Tibial artery (tissue), 4 donors: Measurements from ENCODE around the gene CKAP2L.

Experiments
- DNase-seq, 2 donors: peaks; one replicate each; pipeline ENCODE4 v3.0.0-alpha.2; 2019
- H3K27ac ChIP-seq, 2 donors: fragments of 200-600 bp; sonication (generic) in 1 of 2; 1 replicate in 1 of 2; 2 replicates in 1 of 2; pipeline ENCODE4 v1.5.1; 2018 to 2019; ENCODE audit warnings: mild to moderate bottlenecking in 1 of 2
- H3K27me3 ChIP-seq, 2 donors: fragments of 200-600 bp; sonication (generic) in 1 of 2; one replicate each; pipeline versions ENCODE4 v1.5.1 to v1.6.0; 2016 to 2019
- H3K36me3 ChIP-seq, 3 donors: fragments of 200-600 bp; sonication (generic) in 2 of 3; one replicate each; pipeline ENCODE4 v1.5.1; 2016 to 2019; ENCODE audit warnings: mild to moderate bottlenecking in 2 of 3
- H3K4me1 ChIP-seq, 4 donors: fragments of 200-600 bp; sonication (generic) in 2 of 4; 1 replicate in 3 of 4; 2 replicates in 1 of 4; pipeline ENCODE4 v1.5.1; 2016 to 2019
- H3K4me3 ChIP-seq, 2 donors: fragments of 200-600 bp; sonication (generic) in 1 of 2; 1 replicate in 1 of 2; 2 replicates in 1 of 2; pipeline ENCODE4 v1.5.1; 2018 to 2019; ENCODE audit warnings: mild to moderate bottlenecking in 2 of 2
- H3K9me3 ChIP-seq, 3 donors: fragments of 200-600 bp; sonication (generic) in 1 of 3; one replicate each; pipeline ENCODE4 v1.5.1; 2016 to 2019
- intact Hi-C: fragments of 100-400 bp; cut with DNase I; formaldehyde crosslinking; loops from one replicate; pipeline ENCODE4 v1.15.0; 2023; ENCODE audit warnings: low total_unique reads
- TF ChIP-seq, protein P1 (sequence below), 2 experiments: fragments of 200-600 bp in 1 of 2; fragments of 450-650 bp in 1 of 2; IDR thresholded peaks; one replicate each; pipeline ENCODE4 v1.5.1; 2017 to 2019; ENCODE audit warnings: antibody characterized with exemption in 2 of 2, mild to moderate bottlenecking in 1 of 2, moderate library complexity in 1 of 2

The CKAP2L gene

GRCh38 chr2:112758711-112759110 lies 5.7 kb downstream of the CKAP2L start:
- no peak overlapping the region for H3K4me3 ChIP-seq
- H3K27me3 ChIP-seq = no peaks in the 10 kb centered on the region

DNA sequence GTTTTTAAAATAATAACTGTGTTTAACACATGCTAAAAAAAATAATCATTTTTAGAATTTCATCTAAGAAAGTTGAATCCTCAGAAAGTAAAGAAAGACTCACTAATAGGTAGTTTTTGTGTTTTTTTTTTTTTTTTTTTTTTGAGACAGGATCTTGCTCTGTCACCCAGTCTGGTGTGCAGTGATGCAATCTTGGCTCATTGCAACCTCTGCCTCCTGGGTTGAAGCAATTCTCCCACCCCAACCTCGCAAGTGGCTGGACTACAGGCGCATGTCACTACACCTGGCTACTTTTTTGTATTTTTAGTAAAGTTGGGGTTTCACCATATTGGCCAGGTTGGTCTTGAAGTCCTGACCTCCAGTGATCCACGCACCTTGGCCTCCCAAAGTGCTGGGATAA lies 7.1 kb downstream of the CKAP2L start:
- H3K27ac ChIP-seq = no peak overlapping the region
- H3K4me3 ChIP-seq = no peak overlapping the region
- no peaks in the 10 kb centered on the region for H3K9me3 ChIP-seq
- intact Hi-C loops = no loop called here
- H3K4me1 ChIP-seq = no peaks in the 10 kb centered on the region
- H3K27me3 ChIP-seq = no peaks in the 10 kb centered on the region
- H3K36me3 ChIP-seq = no peaks in the 10 kb centered on the region
- no peak for DNase-seq
- TF ChIP-seq, protein P1, sequence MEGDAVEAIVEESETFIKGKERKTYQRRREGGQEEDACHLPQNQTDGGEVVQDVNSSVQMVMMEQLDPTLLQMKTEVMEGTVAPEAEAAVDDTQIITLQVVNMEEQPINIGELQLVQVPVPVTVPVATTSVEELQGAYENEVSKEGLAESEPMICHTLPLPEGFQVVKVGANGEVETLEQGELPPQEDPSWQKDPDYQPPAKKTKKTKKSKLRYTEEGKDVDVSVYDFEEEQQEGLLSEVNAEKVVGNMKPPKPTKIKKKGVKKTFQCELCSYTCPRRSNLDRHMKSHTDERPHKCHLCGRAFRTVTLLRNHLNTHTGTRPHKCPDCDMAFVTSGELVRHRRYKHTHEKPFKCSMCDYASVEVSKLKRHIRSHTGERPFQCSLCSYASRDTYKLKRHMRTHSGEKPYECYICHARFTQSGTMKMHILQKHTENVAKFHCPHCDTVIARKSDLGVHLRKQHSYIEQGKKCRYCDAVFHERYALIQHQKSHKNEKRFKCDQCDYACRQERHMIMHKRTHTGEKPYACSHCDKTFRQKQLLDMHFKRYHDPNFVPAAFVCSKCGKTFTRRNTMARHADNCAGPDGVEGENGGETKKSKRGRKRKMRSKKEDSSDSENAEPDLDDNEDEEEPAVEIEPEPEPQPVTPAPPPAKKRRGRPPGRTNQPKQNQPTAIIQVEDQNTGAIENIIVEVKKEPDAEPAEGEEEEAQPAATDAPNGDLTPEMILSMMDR (IDR thresholded peaks at IDR 0.05) = no peak

More at GRCh38 chr2:112758711-112759110, 5.7 kb downstream of the CKAP2L start:
- Histone ChIP-seq H3K9me3 (no peaks in the 10 kb centered on the region), H3K27ac (no peak overlapping the region), H3K36me3 (no peaks in the 10 kb centered on the region), H3K4me1 (peaks cover 0 to 3% (median 0%) of the 10 kb centered on the region in 4 donors)
- DNase-seq = no peak
- TF ChIP-seq, protein P1 (IDR thresholded peaks at IDR 0.05) = no peak
- intact Hi-C loops = no loop called here

DNA sequence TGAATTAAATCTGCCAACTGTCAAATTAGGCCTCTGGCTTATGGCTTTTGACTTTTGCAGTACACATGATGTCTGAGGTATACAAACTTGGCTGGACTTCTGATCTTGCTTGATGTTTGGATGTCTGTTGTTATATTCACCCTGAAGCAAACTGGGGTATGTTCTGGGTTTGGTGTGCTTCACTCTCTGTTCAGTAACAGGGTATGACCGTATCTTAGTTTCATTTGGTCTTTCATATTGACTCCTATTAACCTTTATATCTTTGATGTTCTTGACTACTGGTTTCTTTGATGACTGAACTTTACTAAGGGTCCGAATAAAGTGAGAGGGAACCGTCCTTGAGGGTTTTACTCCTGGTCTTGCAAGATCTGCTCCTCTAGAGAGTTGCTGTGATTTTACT lies 8.2 kb downstream of the CKAP2L start:
- no peaks in the 10 kb centered on the region for H3K4me1 ChIP-seq
- H3K36me3 ChIP-seq = no peaks in the 10 kb centered on the region
- no peak for DNase-seq
- intact Hi-C loops = no loop called here
- H3K4me3 ChIP-seq = no peak overlapping the region
- H3K27me3 ChIP-seq = no peaks in the 10 kb centered on the region
- H3K27ac ChIP-seq = no peak overlapping the region
- TF ChIP-seq, protein P1 (IDR thresholded peaks at IDR 0.05) = no peak
- no peaks in the 10 kb centered on the region for H3K9me3 ChIP-seq

GRCh38 chr2:112755444-112755843 lies 9.0 kb downstream of the CKAP2L start:
- no peak for DNase-seq
- Histone ChIP-seq H3K4me3 (no peak overlapping the region), H3K9me3 (no peaks in the 10 kb centered on the region), H3K36me3 (no peaks in the 10 kb centered on the region), H3K27me3 (no peaks in the 10 kb centered on the region), H3K27ac (no peak overlapping the region), H3K4me1 (no peaks in the 10 kb centered on the region)
- intact Hi-C loops = no loop called here
- TF ChIP-seq, protein P1 (IDR thresholded peaks at IDR 0.05) = no peak

GRCh38 chr2:112754564-112754963 lies 9.8 kb downstream of the CKAP2L start:
- H3K9me3 ChIP-seq = no peaks in the 10 kb centered on the region
- TF ChIP-seq, protein P1 (IDR thresholded peaks at IDR 0.05) = no peak
- no peaks in the 10 kb centered on the region for H3K4me1 ChIP-seq
- H3K36me3 ChIP-seq = no peaks in the 10 kb centered on the region
- DNase-seq = no peak
- H3K27ac ChIP-seq = no peak overlapping the region
- intact Hi-C loops = no loop called here
- no peak overlapping the region for H3K4me3 ChIP-seq
- no peaks in the 10 kb centered on the region for H3K27me3 ChIP-seq

- H3K9me3 ChIP-seq = no peaks in the 10 kb centered on the region
- no peak overlapping the region for H3K27ac ChIP-seq
- intact Hi-C loops = no loop called here
- no peak overlapping the region for H3K4me3 ChIP-seq
- TF ChIP-seq, protein P1 (IDR thresholded peaks at IDR 0.05) = no peak
- no peak for DNase-seq
- H3K27me3 ChIP-seq = no peaks in the 10 kb centered on the region
- H3K36me3 ChIP-seq = no peaks in the 10 kb centered on the region
- no peaks in the 10 kb centered on the region for H3K4me1 ChIP-seq
Measured at GRCh38 chr2:112752667-112753066, 11.7 kb downstream of the CKAP2L start.
